Loucy (cell line): Measurements from ENCODE around the gene DCAF10.

Experiments
- EZH2phosphoT487 ChIP-seq: fragments of 200-600 bp; IDR thresholded peaks from 2 replicates; pipeline ENCODE4 v1.6.1; 2018; ENCODE audit warnings: antibody characterized with exemption, mild to moderate bottlenecking, moderate library complexity, borderline replicate concordance
- TF ChIP-seq, protein P1 (sequence below): fragments of 200-600 bp; sonication (generic); conservative IDR thresholded peaks from 2 replicates; pipeline ENCODE4 v1.5.1; 2014; ENCODE audit warnings: mild to moderate bottlenecking, antibody characterized with exemption, low read length

DNA sequence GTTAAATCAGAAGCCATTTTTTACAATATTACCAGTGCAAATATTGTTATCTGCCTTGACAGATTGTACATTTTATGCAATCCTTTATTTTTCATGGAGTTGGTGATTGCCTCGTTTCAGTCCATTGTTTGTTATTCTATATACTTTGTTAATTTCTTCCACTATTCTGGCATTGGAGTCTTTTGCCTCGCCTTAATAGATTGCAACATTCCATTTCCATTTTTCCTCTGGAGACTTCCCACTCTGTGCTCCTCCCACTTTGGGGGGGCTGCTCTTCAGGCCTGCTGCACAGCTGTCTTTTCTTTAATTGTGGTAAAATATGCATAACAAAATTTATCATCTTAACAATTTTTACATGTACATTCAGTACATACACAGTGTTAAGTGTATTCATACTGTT, 4.4 kb upstream of the DCAF10 start:
- TF ChIP-seq, protein P1, sequence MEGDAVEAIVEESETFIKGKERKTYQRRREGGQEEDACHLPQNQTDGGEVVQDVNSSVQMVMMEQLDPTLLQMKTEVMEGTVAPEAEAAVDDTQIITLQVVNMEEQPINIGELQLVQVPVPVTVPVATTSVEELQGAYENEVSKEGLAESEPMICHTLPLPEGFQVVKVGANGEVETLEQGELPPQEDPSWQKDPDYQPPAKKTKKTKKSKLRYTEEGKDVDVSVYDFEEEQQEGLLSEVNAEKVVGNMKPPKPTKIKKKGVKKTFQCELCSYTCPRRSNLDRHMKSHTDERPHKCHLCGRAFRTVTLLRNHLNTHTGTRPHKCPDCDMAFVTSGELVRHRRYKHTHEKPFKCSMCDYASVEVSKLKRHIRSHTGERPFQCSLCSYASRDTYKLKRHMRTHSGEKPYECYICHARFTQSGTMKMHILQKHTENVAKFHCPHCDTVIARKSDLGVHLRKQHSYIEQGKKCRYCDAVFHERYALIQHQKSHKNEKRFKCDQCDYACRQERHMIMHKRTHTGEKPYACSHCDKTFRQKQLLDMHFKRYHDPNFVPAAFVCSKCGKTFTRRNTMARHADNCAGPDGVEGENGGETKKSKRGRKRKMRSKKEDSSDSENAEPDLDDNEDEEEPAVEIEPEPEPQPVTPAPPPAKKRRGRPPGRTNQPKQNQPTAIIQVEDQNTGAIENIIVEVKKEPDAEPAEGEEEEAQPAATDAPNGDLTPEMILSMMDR, result no peak
- no peak for TF ChIP-seq EZH2phosphoT487
